B cell (primary cell): ENCODE results near the gene USB1. TPM values are rescaled to one million over a fixed set of nuclear protein-coding genes. Genes with fewer than 3 reads are reported as not detected.

Experiments
- ATAC-seq: fragments of 200-7000 bp; cut with Tn5 transposase; one replicate; pipeline ENCODE4 v1.10.0; 2021; ENCODE audit warnings: low read depth, mild to moderate bottlenecking, moderate number of reproducible peaks, moderate library complexity
- CTCF ChIA-PET: fragments of 350-600 bp; sonication (Branson Sonifier 250); formaldehyde crosslinking; loops from one replicate; lab custom pipeline; 2021; ENCODE audit warnings: antibody characterized with exemption, inconsistent platforms; lab: Charles Lee
- POLR2A ChIA-PET: fragments of 350-600 bp; sonication (Branson Sonifier 250); formaldehyde crosslinking; loops from one replicate; lab custom pipeline; 2021; ENCODE audit warnings: antibody characterized with exemption; lab: Charles Lee
- DNase-seq: peaks from one replicate; pipeline ENCODE4 v3.0.0; 2013
- H2AFZ ChIP-seq: 2 replicates; pipeline ENCODE4 v1.6.1; 2012; ENCODE audit warnings: mild to moderate bottlenecking, low read depth, low read length; ENCODE audit not compliant: insufficient read depth, poor library complexity, severe bottlenecking
- H3K27ac ChIP-seq, 2 donors: 1 replicate in 1 of 2; 2 replicates in 1 of 2; pipeline ENCODE4 v1.5.1; 2012 to 2013; ENCODE audit warnings: low read length in 2 of 2, mild to moderate bottlenecking in 2 of 2, moderate library complexity in 1 of 2
- H3K27me3 ChIP-seq, 4 experiments: fragments of 200-600 bp in 1 of 4; sonication (generic) in 1 of 4; replicated peaks in 1 of 4; 1 replicate in 2 of 4; 2 replicates in 2 of 4; pipeline versions ENCODE4 v1.6.1 to v1.7.0; 2013 to 2016; ENCODE audit warnings: low read length in 3 of 4, mild to moderate bottlenecking in 2 of 4, mixed read lengths in 1 of 4, moderate library complexity in 1 of 4; ENCODE audit not compliant: insufficient read depth in 4 of 4, control insufficient read depth in 3 of 4; ENCODE audit errors: control extremely low read depth in 1 of 4
- H3K36me3 ChIP-seq, 2 experiments: replicated peaks in 1 of 2; 1 replicate in 1 of 2; 2 replicates in 1 of 2; pipeline versions ENCODE4 v1.6.1 to v1.7.1; 2013; ENCODE audit warnings: low read length in 1 of 2; ENCODE audit not compliant: insufficient read depth in 2 of 2, control insufficient read depth in 1 of 2; ENCODE audit errors: control extremely low read depth in 1 of 2, extremely low read depth in 1 of 2
- H3K4me1 ChIP-seq, 2 donors: fragments of 200-600 bp in 1 of 2; sonication (generic) in 1 of 2; 1 replicate in 1 of 2; 2 replicates in 1 of 2; pipeline versions ENCODE4 v1.5.1 to v1.6.1; 2013 to 2017; ENCODE audit warnings: low read length in 2 of 2; ENCODE audit not compliant: control insufficient read depth in 2 of 2, insufficient read depth in 2 of 2
- H3K4me2 ChIP-seq: replicated peaks from 2 replicates; pipeline ENCODE3; 2012; ENCODE audit warnings: mild to moderate bottlenecking, low read depth, low read length; ENCODE audit not compliant: poor library complexity, severe bottlenecking
- H3K4me3 ChIP-seq, 5 experiments: fragments of 200-600 bp in 1 of 5; sonication (generic) in 1 of 5; 1 replicate in 3 of 5; 2 replicates in 2 of 5; pipeline versions ENCODE4 v1.5.1 to v1.7.0; 2011 to 2016; ENCODE audit warnings: low read length in 4 of 5, mild to moderate bottlenecking in 4 of 5, low read depth in 2 of 5, control low read depth in 1 of 5, moderate library complexity in 1 of 5; ENCODE audit not compliant: insufficient read depth in 1 of 5; ENCODE audit errors: control extremely low read depth in 1 of 5, extremely low read depth in 1 of 5
- H3K79me2 ChIP-seq: fragments of 200-600 bp; sonication (generic); one replicate; pipeline ENCODE4 v1.6.0; 2016; ENCODE audit warnings: low read length; ENCODE audit not compliant: control insufficient read depth, insufficient read depth
- H3K9ac ChIP-seq: fragments of 200-600 bp; sonication (generic); 2 replicates; pipeline ENCODE4 v1.6.1; 2017; ENCODE audit warnings: mild to moderate bottlenecking, low read length, moderate library complexity
- H3K9me3 ChIP-seq, 3 donors: one replicate each; pipeline versions ENCODE4 v1.6.1 to v1.7.1; 2013; ENCODE audit warnings: low read length in 2 of 3; ENCODE audit not compliant: control insufficient read depth in 2 of 3, insufficient read depth in 1 of 3; ENCODE audit errors: control extremely low read depth in 1 of 3
- H4K20me1 ChIP-seq: 2 replicates; pipeline ENCODE4 v1.6.0; 2012; ENCODE audit warnings: mild to moderate bottlenecking, low read length; ENCODE audit not compliant: insufficient read depth, control insufficient read depth, poor library complexity, severe bottlenecking
- H3K27ac Mint-ChIP-seq: one replicate; pipeline ENCODE4 v1.8.0; 2021; ENCODE audit warnings: mixed read lengths
- H3K27me3 Mint-ChIP-seq: one replicate; pipeline ENCODE4 v1.8.0; 2021; ENCODE audit warnings: mixed read lengths
- H3K4me1 Mint-ChIP-seq: one replicate; pipeline ENCODE4 v1.8.0; 2021; ENCODE audit warnings: mixed read lengths
- H3K4me3 Mint-ChIP-seq: one replicate; pipeline ENCODE4 v1.8.0; 2021; ENCODE audit warnings: mixed read lengths
- H3K9me3 Mint-ChIP-seq: one replicate; pipeline ENCODE4 v1.8.0; 2022; ENCODE audit warnings: mixed read lengths; ENCODE audit not compliant: insufficient read depth
- EZH2 ChIP-seq: IDR thresholded peaks from 2 replicates; pipeline ENCODE4 v1.6.1; 2012; ENCODE audit warnings: borderline replicate concordance, low read depth, mild to moderate bottlenecking, moderate library complexity, low read length; ENCODE audit not compliant: insufficient read depth, poor library complexity, severe bottlenecking
- WGBS: methylation state at CpG from one replicate; pipeline ENCODE4 v1.1.5; 2013; ENCODE audit warnings: missing lambda C conversion rate; ENCODE audit not compliant: insufficient coverage; 5-methylcytosine and 5-hydroxymethylcytosine counted together
- intact Hi-C: fragments of 100-400 bp; cut with micrococcal nuclease; formaldehyde crosslinking; loops from one replicate; pipeline ENCODE4 v1.10.0; 2022
- polyA plus RNA-seq: library from polyadenylated mRNA; depleted of rRNA; stranded (reverse); fragments of >200 nt; gene quantifications from 2 replicates; pipeline ENCODE4 v1.2.3, GENCODE V29; 2012
- total RNA-seq, 2 donors: library from RNA; stranded (reverse); fragments of 120-200 nt in 1 of 2; gene quantifications; 1 replicate in 1 of 2; 2 replicates in 1 of 2; pipeline versions ENCODE4 v1.2.3 to v1.2.4, GENCODE V29; 2013 to 2022
- TF ChIP-seq, protein P1 (sequence below): fragments of 200-600 bp; IDR thresholded peaks from one replicate; pipeline ENCODE4 v1.8.0; 2022; ENCODE audit warnings: antibody characterized with exemption, mild to moderate bottlenecking

USB1 gene
- total and polyA plus RNA-seq, 2 donors (not counting 1 experiment from before 2014, with no cell fraction given), result 32.8 to 37.0 TPM

GRCh38 chr16:58048494-58049231, 47.5 kb downstream of the USB1 start:
- intact Hi-C loops, result no loop called here
- no peak for DNase-seq

More at GRCh38 chr16:58048494-58049231, 47.5 kb downstream of the USB1 start:
- no peak overlapping the region for H3K9ac ChIP-seq
- no peaks in the 10 kb centered on the region for H4K20me1 ChIP-seq
- WGBS, result 93% methylated on average over 13 of the region's 13 CpGs
- CTCF ChIA-PET, result interaction anchor here (0.7 kb wide), 1 partner anchor 17 kb away, joined by 3 read pairs; no protein-coding TSS in a partner anchor
- POLR2A ChIA-PET, result no interaction called here
- no peaks in the 10 kb centered on the region for H3K36me3 ChIP-seq
- no peak overlapping the region for H2AFZ ChIP-seq
- H3K9me3 ChIP-seq, result peaks cover 0 to 3% (median 0%) of the 10 kb centered on the region in 3 donors
- no peak overlapping the region for H3K27ac Mint-ChIP-seq
- H3K4me1 ChIP-seq, result no peaks in the 10 kb centered on the region
- H3K27ac ChIP-seq, result no peak overlapping the region
- H3K4me3 ChIP-seq, result no peak overlapping the region
- TF ChIP-seq EZH2, result no peak
- TF ChIP-seq, protein P1, sequence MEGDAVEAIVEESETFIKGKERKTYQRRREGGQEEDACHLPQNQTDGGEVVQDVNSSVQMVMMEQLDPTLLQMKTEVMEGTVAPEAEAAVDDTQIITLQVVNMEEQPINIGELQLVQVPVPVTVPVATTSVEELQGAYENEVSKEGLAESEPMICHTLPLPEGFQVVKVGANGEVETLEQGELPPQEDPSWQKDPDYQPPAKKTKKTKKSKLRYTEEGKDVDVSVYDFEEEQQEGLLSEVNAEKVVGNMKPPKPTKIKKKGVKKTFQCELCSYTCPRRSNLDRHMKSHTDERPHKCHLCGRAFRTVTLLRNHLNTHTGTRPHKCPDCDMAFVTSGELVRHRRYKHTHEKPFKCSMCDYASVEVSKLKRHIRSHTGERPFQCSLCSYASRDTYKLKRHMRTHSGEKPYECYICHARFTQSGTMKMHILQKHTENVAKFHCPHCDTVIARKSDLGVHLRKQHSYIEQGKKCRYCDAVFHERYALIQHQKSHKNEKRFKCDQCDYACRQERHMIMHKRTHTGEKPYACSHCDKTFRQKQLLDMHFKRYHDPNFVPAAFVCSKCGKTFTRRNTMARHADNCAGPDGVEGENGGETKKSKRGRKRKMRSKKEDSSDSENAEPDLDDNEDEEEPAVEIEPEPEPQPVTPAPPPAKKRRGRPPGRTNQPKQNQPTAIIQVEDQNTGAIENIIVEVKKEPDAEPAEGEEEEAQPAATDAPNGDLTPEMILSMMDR, result no peak
- no peaks in the 10 kb centered on the region for H3K27me3 ChIP-seq
- no peaks in the 10 kb centered on the region for H3K4me1 Mint-ChIP-seq
- no peak overlapping the region for H3K4me2 ChIP-seq
- H3K4me3 Mint-ChIP-seq, result no peak overlapping the region
- H3K9me3 Mint-ChIP-seq, result no peaks in the 10 kb centered on the region
- H3K27me3 Mint-ChIP-seq, result peaks cover 5% of the 10 kb centered on the region
- ATAC-seq, result no peak
- H3K79me2 ChIP-seq, result no peaks in the 10 kb centered on the region
